SU-DHL-6 (cell line): ENCODE results near the gene MORN3.

ENCODE experiments used
- H2AFZ ChIP-seq: fragments of 200-600 bp; sonication (generic); 2 replicates; pipeline ENCODE4 v1.6.1; 2014; ENCODE audit warnings: low read depth, mild to moderate bottlenecking, moderate library complexity, mixed read lengths, antibody characterized with exemption, low read length; ENCODE audit not compliant: severe bottlenecking
- H3F3A ChIP-seq: fragments of 200-600 bp; shearing (Covaris generic); 2 replicates; pipeline ENCODE4 v1.6.0; 2016; ENCODE audit warnings: antibody characterized with exemption, mild to moderate bottlenecking; ENCODE audit not compliant: insufficient read depth
- H3K27ac ChIP-seq: fragments of 200-600 bp; sonication (generic); 2 replicates; pipeline ENCODE4 v1.5.1; 2016; ENCODE audit warnings: low read depth, mild to moderate bottlenecking, low read length, moderate library complexity, mixed read lengths
- H3K27me3 ChIP-seq: fragments of 200-600 bp; sonication (generic), shearing (Covaris generic); 2 replicates; pipeline ENCODE4 v1.6.0; 2014; ENCODE audit warnings: mild to moderate bottlenecking, low read length
- H3K36me3 ChIP-seq: fragments of 200-600 bp; sonication (generic); 2 replicates; pipeline ENCODE4 v1.6.1; 2014; ENCODE audit warnings: mild to moderate bottlenecking, low read length, mixed read lengths
- H3K4me2 ChIP-seq: fragments of 300-600, 200-600 bp; shearing (Covaris generic), sonication (generic); 2 replicates; pipeline ENCODE4 v1.6.0; 2014; ENCODE audit warnings: low read length, low read depth, mild to moderate bottlenecking; ENCODE audit not compliant: poor library complexity, severe bottlenecking
- H3K4me3 ChIP-seq: fragments of 200-600 bp; sonication (generic); 2 replicates; pipeline ENCODE4 v1.5.1; 2014; ENCODE audit warnings: antibody characterized with exemption, low read length, mild to moderate bottlenecking, mixed read lengths; ENCODE audit not compliant: insufficient read depth, poor library complexity, severe bottlenecking
- H3K79me2 ChIP-seq: fragments of 200-600 bp; sonication (generic); 2 replicates; pipeline ENCODE4 v1.6.1; 2014; ENCODE audit warnings: mild to moderate bottlenecking, low read length, moderate library complexity; ENCODE audit not compliant: insufficient read depth
- H3K9ac ChIP-seq: fragments of 200-600 bp; sonication (generic); 2 replicates; pipeline ENCODE4 v1.7.0; 2014; ENCODE audit warnings: mild to moderate bottlenecking, low read length
- H3K9me2 ChIP-seq: fragments of 200-600 bp; sonication (generic); replicated peaks from 2 replicates; pipeline ENCODE4 v1.6.1; 2014; ENCODE audit warnings: low read length; ENCODE audit not compliant: insufficient read depth
- H3K9me3 ChIP-seq: fragments of 200-600 bp; sonication (generic); 2 replicates; pipeline ENCODE4 v1.6.1; 2014; ENCODE audit warnings: low read length, mixed read lengths; ENCODE audit not compliant: insufficient read depth
- H4K20me1 ChIP-seq: fragments of 200-600 bp; sonication (generic); 2 replicates; pipeline ENCODE4 v1.6.1; 2014; ENCODE audit warnings: low read depth, mild to moderate bottlenecking, antibody characterized with exemption, low read length, moderate library complexity, mixed read lengths
- EZH2phosphoT487 ChIP-seq: fragments of 200-600 bp; sonication (generic), shearing (Covaris generic); conservative IDR thresholded peaks from 2 replicates; pipeline ENCODE4 v1.6.1; 2018; ENCODE audit warnings: mild to moderate bottlenecking, antibody characterized with exemption, low read length, moderate library complexity, mixed read lengths
- TF ChIP-seq, protein P1 (sequence below): fragments of 200-600 bp; sonication (generic); IDR thresholded peaks from one replicate; pipeline ENCODE4 v1.5.1; 2017; ENCODE audit warnings: antibody characterized with exemption, mild to moderate bottlenecking, low read length, moderate library complexity; ENCODE audit not compliant: insufficient read depth, poor library complexity, severe bottlenecking

Gene MORN3

DNA sequence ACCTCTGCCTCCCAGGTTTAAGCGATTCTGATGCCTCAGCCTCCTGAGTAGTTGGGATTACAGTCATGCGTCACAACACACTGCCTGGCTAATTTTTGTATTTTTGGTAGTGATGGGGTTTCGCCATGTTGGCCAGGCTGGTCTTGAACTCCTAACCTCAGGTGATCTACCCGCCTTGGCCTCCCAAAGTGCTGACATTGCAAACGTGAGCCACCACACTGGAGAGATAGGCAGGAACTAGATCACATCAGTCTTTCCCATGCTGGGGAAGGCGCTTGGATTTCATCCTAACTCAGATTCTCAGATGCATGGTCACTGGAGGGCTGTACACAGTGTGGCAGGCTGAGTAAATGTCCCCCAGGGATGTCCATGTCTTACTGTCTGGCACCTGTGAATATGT, 61.2 kb downstream of the MORN3 start:
- no peaks in the 10 kb centered on the region for H3K79me2 ChIP-seq
- no peak overlapping the region for H2AFZ ChIP-seq
- no peaks in the 10 kb centered on the region for H4K20me1 ChIP-seq
- H3K36me3 ChIP-seq = no peaks in the 10 kb centered on the region
- H3K4me2 ChIP-seq = no peak overlapping the region
- no peak overlapping the region for H3K9ac ChIP-seq
- no peaks in the 10 kb centered on the region for H3K9me3 ChIP-seq
- H3K27me3 ChIP-seq = no peaks in the 10 kb centered on the region
- H3K4me3 ChIP-seq = no peak overlapping the region
- H3K9me2 ChIP-seq = no peaks in the 10 kb centered on the region
- H3F3A ChIP-seq = no peaks in the 10 kb centered on the region
- H3K27ac ChIP-seq = no peak overlapping the region
- TF ChIP-seq EZH2phosphoT487 = no peak
- TF ChIP-seq, protein P1, sequence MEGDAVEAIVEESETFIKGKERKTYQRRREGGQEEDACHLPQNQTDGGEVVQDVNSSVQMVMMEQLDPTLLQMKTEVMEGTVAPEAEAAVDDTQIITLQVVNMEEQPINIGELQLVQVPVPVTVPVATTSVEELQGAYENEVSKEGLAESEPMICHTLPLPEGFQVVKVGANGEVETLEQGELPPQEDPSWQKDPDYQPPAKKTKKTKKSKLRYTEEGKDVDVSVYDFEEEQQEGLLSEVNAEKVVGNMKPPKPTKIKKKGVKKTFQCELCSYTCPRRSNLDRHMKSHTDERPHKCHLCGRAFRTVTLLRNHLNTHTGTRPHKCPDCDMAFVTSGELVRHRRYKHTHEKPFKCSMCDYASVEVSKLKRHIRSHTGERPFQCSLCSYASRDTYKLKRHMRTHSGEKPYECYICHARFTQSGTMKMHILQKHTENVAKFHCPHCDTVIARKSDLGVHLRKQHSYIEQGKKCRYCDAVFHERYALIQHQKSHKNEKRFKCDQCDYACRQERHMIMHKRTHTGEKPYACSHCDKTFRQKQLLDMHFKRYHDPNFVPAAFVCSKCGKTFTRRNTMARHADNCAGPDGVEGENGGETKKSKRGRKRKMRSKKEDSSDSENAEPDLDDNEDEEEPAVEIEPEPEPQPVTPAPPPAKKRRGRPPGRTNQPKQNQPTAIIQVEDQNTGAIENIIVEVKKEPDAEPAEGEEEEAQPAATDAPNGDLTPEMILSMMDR = no peak

DNA sequence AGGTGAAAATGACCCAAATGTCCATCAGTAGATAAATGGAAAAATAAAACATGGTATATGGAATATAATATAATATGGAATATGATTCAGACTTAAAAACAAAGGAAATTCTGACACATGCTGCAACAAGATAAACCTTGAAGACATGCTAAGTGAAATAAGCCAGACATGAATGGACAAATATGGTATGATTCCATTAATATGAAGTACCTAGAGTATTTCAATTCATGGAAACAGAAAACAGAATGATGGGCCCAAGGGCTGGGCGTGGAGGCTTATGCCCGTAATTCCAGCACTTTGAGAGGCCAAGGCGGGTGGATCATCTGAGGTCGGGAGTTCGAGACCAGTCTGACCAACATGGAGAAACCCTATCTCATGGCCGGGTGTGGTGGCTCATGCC, 65.9 kb downstream of the MORN3 start:
- Histone ChIP-seq H3K27me3 (no peaks in the 10 kb centered on the region), H3K9me3 (no peaks in the 10 kb centered on the region), H4K20me1 (no peaks in the 10 kb centered on the region), H3K36me3 (no peaks in the 10 kb centered on the region), H3K9ac (no peak overlapping the region), H3K4me3 (no peak overlapping the region), H3K27ac (no peak overlapping the region), H3K79me2 (no peaks in the 10 kb centered on the region), H2AFZ (no peak overlapping the region), H3K9me2 (no peaks in the 10 kb centered on the region), H3K4me2 (no peak overlapping the region), H3F3A (no peaks in the 10 kb centered on the region)
- no peak for TF ChIP-seq EZH2phosphoT487
- TF ChIP-seq, protein P1 = no peak

DNA sequence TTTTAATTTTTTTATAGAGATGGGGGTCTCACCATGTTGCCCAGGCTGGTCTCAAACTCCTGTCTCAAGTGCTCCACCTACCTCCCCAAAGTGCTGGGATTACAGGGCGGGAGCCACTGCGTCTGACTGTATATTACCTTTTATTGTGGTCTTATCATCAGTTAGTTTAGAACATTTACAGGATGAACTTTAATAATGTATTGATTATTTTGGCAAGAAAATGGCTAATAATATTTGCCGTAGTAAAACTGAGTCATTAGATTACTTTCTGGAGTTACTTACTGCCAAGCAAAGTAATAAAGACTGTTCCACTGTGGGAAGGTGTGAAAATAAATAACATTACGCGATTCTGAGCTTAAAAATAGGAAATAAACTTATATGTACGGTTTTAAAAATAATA, 66.7 kb downstream of the MORN3 start:
- H3K9me2 ChIP-seq = no peaks in the 10 kb centered on the region
- H4K20me1 ChIP-seq = no peaks in the 10 kb centered on the region
- H3K36me3 ChIP-seq = no peaks in the 10 kb centered on the region
- no peaks in the 10 kb centered on the region for H3K9me3 ChIP-seq
- H3K4me3 ChIP-seq = no peak overlapping the region
- no peak overlapping the region for H3K27ac ChIP-seq
- H2AFZ ChIP-seq = no peak overlapping the region
- no peak overlapping the region for H3K4me2 ChIP-seq
- no peaks in the 10 kb centered on the region for H3K79me2 ChIP-seq
- no peaks in the 10 kb centered on the region for H3F3A ChIP-seq
- no peaks in the 10 kb centered on the region for H3K27me3 ChIP-seq
- TF ChIP-seq EZH2phosphoT487 = no peak
- TF ChIP-seq, protein P1 = no peak
- no peak overlapping the region for H3K9ac ChIP-seq
